K562 (cell line): ENCODE measurements around the gene SERF2. TPM values are rescaled to one million over a fixed set of nuclear protein-coding genes. Genes with fewer than 3 reads are reported as not detected.
A peak's percentile ranks its signal among the peaks of the same experiment; 100 is the strongest.

ENCODE experiments used
- CREB5 ChIP-seq: fragments of 250-450 bp; sonication (Bioruptor Pico); IDR thresholded peaks from 2 replicates; pipeline ENCODE4 v1.5.0; 2020; ENCODE audit warnings: mild to moderate bottlenecking
- DPF2 ChIP-seq: fragments of 450-650 bp; IDR thresholded peaks from 2 replicates; pipeline ENCODE4 v1.6.1; 2016
- ETV1 ChIP-seq: fragments of 450-650 bp; conservative IDR thresholded peaks from 2 replicates; pipeline ENCODE4 v1.6.1; 2016; ENCODE audit warnings: missing genetic modification characterization, control low read depth, low read depth, missing compliant biosample characterization
- GTF3C2 ChIP-seq: IDR thresholded peaks from 3 replicates; pipeline ENCODE4 v1.6.1; 2011; ENCODE audit warnings: borderline replicate concordance, mild to moderate bottlenecking, moderate library complexity; ENCODE audit not compliant: insufficient read length; ENCODE audit errors: extremely low read depth
- KLF6 ChIP-seq: fragments of 250-450 bp; sonication (Bioruptor Pico); IDR thresholded peaks from 2 replicates; pipeline ENCODE4 v1.4.0; 2020; ENCODE audit warnings: mild to moderate bottlenecking, moderate library complexity, borderline replicate concordance
- MGA ChIP-seq: fragments of 450-650 bp; IDR thresholded peaks from 2 replicates; pipeline ENCODE4 v1.6.1; 2016; ENCODE audit warnings: mild to moderate bottlenecking, moderate library complexity
- MXI1 ChIP-seq: IDR thresholded peaks from 2 replicates; pipeline ENCODE4 v1.6.1; 2011; ENCODE audit warnings: low read depth, mild to moderate bottlenecking, improper control_type of control experiment, low read length
- NFYB ChIP-seq: IDR thresholded peaks from 2 replicates; pipeline ENCODE4 v1.6.1; 2011; ENCODE audit warnings: mild to moderate bottlenecking, moderate library complexity; ENCODE audit not compliant: insufficient read length; ENCODE audit errors: extremely low read depth
- ZBTB7A ChIP-seq: IDR thresholded peaks from 2 replicates; pipeline ENCODE4 v1.6.1; 2011; ENCODE audit warnings: low read depth, mild to moderate bottlenecking, low read length, moderate library complexity, borderline replicate concordance; ENCODE audit not compliant: control insufficient read depth
- ZNF146 ChIP-seq: IDR thresholded peaks from one replicate; pipeline ENCODE4 v1.6.1; 2018; ENCODE audit warnings: missing compliant biosample characterization; ENCODE audit not compliant: unreplicated experiment
- polyA plus RNA-seq, 8 experiments: library from polyadenylated mRNA; depleted of rRNA in 4 of 8; stranded (reverse) in 5 of 8; unstranded in 3 of 8; fragments of >200 nt; fragmentation: Nextera tagmentation in 2 of 8; fragmentation: Illumina TruSeq in 1 of 8; extraction: Ambion mirVana in 2 of 8; extraction: Trizol in 1 of 8; gene quantifications; 2 replicates each; pipeline versions ENCODE4 v1.2.1 to v1.2.3, GENCODE V29; 2011 to 2014; ENCODE audit warnings: inconsistent platforms in 1 of 8, missing spikeins in 1 of 8
- total RNA-seq, 7 experiments: library from RNA; depleted of rRNA in 6 of 7; stranded (reverse); fragments of >200 nt in 6 of 7; fragmentation: Illumina TruSeq in 2 of 7; extraction: Trizol in 2 of 7; gene quantifications; 2 replicates each; pipeline versions ENCODE4 v1.2.1 to v1.2.3, GENCODE V29; 2011 to 2021; ENCODE audit warnings: low replicate concordance in 1 of 7

SERF2 gene
- total and polyA plus RNA-seq, 9 of the 15 experiments (the other 6 are each of a cell fraction or from before 2014, with no cell fraction given), result 497 to 3,360 (median 867) TPM

- peak; percentile 87 for TF ChIP-seq MGA
- no peak for TF ChIP-seq NFYB
- TF ChIP-seq KLF6 (CRISPR knock-in tag), result 0 out of 2 replicates have a peak, but pooled peaks have one; percentile 44
- TF ChIP-seq ZBTB7A, result peak; percentile 65; the same call in 1 of the 2 replicates
- TF ChIP-seq MXI1, result no peak
- no peak for TF ChIP-seq ZNF146 (CRISPR knock-in tag)
- TF ChIP-seq DPF2, result peak; percentile 60
- TF ChIP-seq GTF3C2, result no peak
- TF ChIP-seq ETV1, result peak; percentile 57; the same call in 1 of the 2 replicates
- TF ChIP-seq CREB5 (CRISPR knock-in tag), result no peak
Measured at GRCh38 chr15:43826508-43827341, 34.6 kb downstream of the SERF2 start, which contains the start of gene WDR76 (continued).
